ENCODE results near the gene OR10A5. TPM values are rescaled to one million over a fixed set of nuclear protein-coding genes. Genes with fewer than 3 reads are reported as not detected.
"Not testable (repeated sequence)": the region's sequence is repeated elsewhere in the genome, so short reads cannot be mapped to it uniquely, and the experiment has no call there.

Gene OR10A5
- total RNA-seq, 1 experiment from 2014 or later, result not detected

- DNase-seq (ENCODE audit: low spot score), result no peak
- in situ Hi-C loops (cut with HindIII; ENCODE audit: low sequenced_read_pairs), result no loop called here
Observed at GRCh38 chr11:6864438-6864837, 19.0 kb downstream of the OR10A5 start.

GRCh38 chr11:6871278-6871677, 25.8 kb downstream of the OR10A5 start:
- DNase-seq (ENCODE audit: low spot score), result no peak
- in situ Hi-C loops (cut with HindIII; ENCODE audit: low sequenced_read_pairs), result no loop called here

- no peak for DNase-seq (ENCODE audit: low spot score)
- in situ Hi-C loops (cut with HindIII; ENCODE audit: low sequenced_read_pairs), result no loop called here
Observed at GRCh38 chr11:6875761-6876160, 30.3 kb downstream of the OR10A5 start.

- in situ Hi-C loops (cut with HindIII; ENCODE audit: low sequenced_read_pairs), result no loop called here
- no peak for DNase-seq (ENCODE audit: low spot score)
Observed at GRCh38 chr11:6876325-6876724, 30.8 kb downstream of the OR10A5 start, which contains the start of gene OR10A4. Gene OR10A4, plus strand, starts transcription at chr11:6876625. Its CDS starts 23 bp downstream, at chr11:6876648.

GRCh38 chr11:6876914-6877313, 31.4 kb downstream of the OR10A5 start:
- in situ Hi-C loops (cut with HindIII; ENCODE audit: low sequenced_read_pairs), result no loop called here
- DNase-seq (ENCODE audit: low spot score), result no peak

- in situ Hi-C loops (cut with HindIII; ENCODE audit: low sequenced_read_pairs), result no loop called here
- DNase-seq (ENCODE audit: low spot score), result no peak
Observed at GRCh38 chr11:6882751-6883150, 37.3 kb downstream of the OR10A5 start.

GRCh38 chr11:6887711-6888110, 42.2 kb downstream of the OR10A5 start:
- DNase-seq (ENCODE audit: low spot score); in situ Hi-C loops (cut with HindIII; ENCODE audit: low sequenced_read_pairs): not testable (repeated sequence)

- in situ Hi-C loops (cut with HindIII; ENCODE audit: low sequenced_read_pairs), result no loop called here
- no peak for DNase-seq (ENCODE audit: low spot score)
Observed at GRCh38 chr11:6888830-6889229, 43.3 kb downstream of the OR10A5 start.

- in situ Hi-C loops (cut with HindIII; ENCODE audit: low sequenced_read_pairs), result no loop called here
- DNase-seq (ENCODE audit: low spot score), result no peak
Observed at GRCh38 chr11:6889835-6890234, 44.4 kb downstream of the OR10A5 start.

GRCh38 chr11:6892400-6892799, 46.9 kb downstream of the OR10A5 start, which contains the start of gene OR2D2:
Gene OR2D2, minus strand, starts transcription at chr11:6892500. Its CDS starts 0 bp downstream, at chr11:6892500.
- DNase-seq (ENCODE audit: low spot score), result no peak
- in situ Hi-C loops (cut with HindIII; ENCODE audit: low sequenced_read_pairs), result no loop called here

- DNase-seq (ENCODE audit: low spot score), result no peak
- in situ Hi-C loops (cut with HindIII; ENCODE audit: low sequenced_read_pairs), result no loop called here
Observed at GRCh38 chr11:6894097-6894496, 48.6 kb downstream of the OR10A5 start.

GRCh38 chr11:6895010-6895409, 49.5 kb downstream of the OR10A5 start:
- in situ Hi-C loops (cut with HindIII; ENCODE audit: low sequenced_read_pairs), result no loop called here
- DNase-seq (ENCODE audit: low spot score), result no peak

Other genes with a start within 250 kb of the OR10A5 start
- gene RRP8, start 242.1 kb upstream of the OR10A5 start, total RNA-seq (2014; rRNA removed; shearing (Covaris generic)), result 20.3 and 22.2 TPM in 2 replicates
- 112 and 149 TPM in 2 replicates for gene ILK, start 241.9 kb upstream of the OR10A5 start, total RNA-seq (2014; rRNA removed; shearing (Covaris generic))
- 62.1 and 64.5 TPM in 2 replicates for gene TAF10, start 233.5 kb upstream of the OR10A5 start, total RNA-seq (2014; rRNA removed; shearing (Covaris generic))
- gene TPP1, start 226.3 kb upstream of the OR10A5 start, total RNA-seq (2014; rRNA removed; shearing (Covaris generic)), result 9.8 and 26.9 TPM in 2 replicates
- 0.17 and 0.25 TPM in 2 replicates for gene DCHS1, start 189.9 kb upstream of the OR10A5 start, total RNA-seq (2014; rRNA removed; shearing (Covaris generic))
- 35.2 and 49.7 TPM in 2 replicates for gene MRPL17, start 162.3 kb upstream of the OR10A5 start, total RNA-seq (2014; rRNA removed; shearing (Covaris generic))
- not detected in 2 replicates for gene OR2AG2, start 73.7 kb upstream of the OR10A5 start, total RNA-seq (2014; rRNA removed; shearing (Covaris generic))
- not detected in 2 replicates for gene OR2AG1, start 62.7 kb upstream of the OR10A5 start, total RNA-seq (2014; rRNA removed; shearing (Covaris generic))
- 0.24 TPM in 1 of 2 replicates, not detected in the other for gene OR6A2, start 46.0 kb upstream of the OR10A5 start, total RNA-seq (2014; rRNA removed; shearing (Covaris generic))
- not detected in 2 replicates for gene OR10A2, start 17.4 kb downstream of the OR10A5 start, total RNA-seq (2014; rRNA removed; shearing (Covaris generic))
- gene OR10A4, start 30.9 kb downstream of the OR10A5 start, total RNA-seq (2014; rRNA removed; shearing (Covaris generic)), result not detected in 2 replicates
- not detected in 2 replicates for gene OR2D2, start 46.8 kb downstream of the OR10A5 start, total RNA-seq (2014; rRNA removed; shearing (Covaris generic))
- gene OR2D3, start 75.3 kb downstream of the OR10A5 start, total RNA-seq (2014; rRNA removed; shearing (Covaris generic)), result not detected in 2 replicates
- 10.9 and 13.2 TPM in 2 replicates for gene ZNF215, start 80.7 kb downstream of the OR10A5 start, total RNA-seq (2014; rRNA removed; shearing (Covaris generic))
- gene ZNF214, start 174.7 kb downstream of the OR10A5 start, total RNA-seq (2014; rRNA removed; shearing (Covaris generic)), result 3.6 and 6.9 TPM in 2 replicates
- 0.25 and 0.27 TPM in 2 replicates for gene NLRP14, start 174.8 kb downstream of the OR10A5 start, total RNA-seq (2014; rRNA removed; shearing (Covaris generic))
- not detected in 2 replicates for gene RBMXL2, start 243.3 kb downstream of the OR10A5 start, total RNA-seq (2014; rRNA removed; shearing (Covaris generic))

Measured in G401 (cell line).